Fibroblast of pulmonary artery (primary cell): ENCODE data around the gene FZD1.

Experiments
- DNase-seq: peaks from one replicate; pipeline ENCODE4 v3.0.0-alpha.2; 2010; ENCODE audit warnings: low read depth
- H3K4me3 ChIP-seq: replicated peaks from 2 replicates; pipeline ENCODE4 v1.5.1; 2011; ENCODE audit warnings: low read depth, mild to moderate bottlenecking, control low read depth, low read length, moderate library complexity
- TF ChIP-seq, protein P1 (sequence below): IDR thresholded peaks from 2 replicates; pipeline ENCODE4 v1.5.1; 2011; ENCODE audit warnings: mild to moderate bottlenecking, control low read depth, low read length, inconsistent platforms; ENCODE audit errors: missing control alignments

The FZD1 gene

DNA sequence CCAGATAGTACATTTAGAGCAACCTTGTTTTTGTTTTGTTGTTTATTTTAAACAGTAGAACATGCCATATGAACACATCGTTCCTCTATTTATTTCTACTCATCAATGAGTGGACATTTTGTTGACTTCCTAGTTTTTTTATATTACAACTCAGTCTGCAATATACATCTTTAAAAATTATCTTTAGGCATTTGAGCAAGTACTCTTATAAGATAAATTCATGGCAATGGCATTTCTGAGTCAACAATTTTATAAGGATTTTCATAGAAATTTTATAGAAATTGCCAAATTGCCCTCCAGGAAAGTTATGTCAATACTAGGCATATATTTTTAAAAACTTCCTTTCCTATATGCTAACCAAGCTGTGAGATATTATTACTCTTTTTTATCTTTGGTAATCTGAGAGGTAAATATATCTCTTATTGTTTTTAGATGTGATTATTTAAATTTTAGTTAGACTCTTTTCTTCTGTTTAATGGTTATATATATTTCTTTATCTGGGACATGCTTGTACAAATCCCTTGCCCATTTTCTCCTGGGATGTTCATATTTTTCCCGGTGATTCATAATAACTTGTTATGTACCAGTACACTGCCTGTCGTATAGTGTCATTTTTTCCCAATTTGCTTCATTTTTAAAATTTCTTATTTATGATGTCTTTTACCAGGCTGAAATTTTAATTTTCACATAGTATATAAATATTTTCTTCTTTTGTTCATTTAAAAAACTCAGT, 50.5 kb downstream of the FZD1 start:
- H3K4me3 ChIP-seq, result no peak overlapping the region
- TF ChIP-seq, protein P1, sequence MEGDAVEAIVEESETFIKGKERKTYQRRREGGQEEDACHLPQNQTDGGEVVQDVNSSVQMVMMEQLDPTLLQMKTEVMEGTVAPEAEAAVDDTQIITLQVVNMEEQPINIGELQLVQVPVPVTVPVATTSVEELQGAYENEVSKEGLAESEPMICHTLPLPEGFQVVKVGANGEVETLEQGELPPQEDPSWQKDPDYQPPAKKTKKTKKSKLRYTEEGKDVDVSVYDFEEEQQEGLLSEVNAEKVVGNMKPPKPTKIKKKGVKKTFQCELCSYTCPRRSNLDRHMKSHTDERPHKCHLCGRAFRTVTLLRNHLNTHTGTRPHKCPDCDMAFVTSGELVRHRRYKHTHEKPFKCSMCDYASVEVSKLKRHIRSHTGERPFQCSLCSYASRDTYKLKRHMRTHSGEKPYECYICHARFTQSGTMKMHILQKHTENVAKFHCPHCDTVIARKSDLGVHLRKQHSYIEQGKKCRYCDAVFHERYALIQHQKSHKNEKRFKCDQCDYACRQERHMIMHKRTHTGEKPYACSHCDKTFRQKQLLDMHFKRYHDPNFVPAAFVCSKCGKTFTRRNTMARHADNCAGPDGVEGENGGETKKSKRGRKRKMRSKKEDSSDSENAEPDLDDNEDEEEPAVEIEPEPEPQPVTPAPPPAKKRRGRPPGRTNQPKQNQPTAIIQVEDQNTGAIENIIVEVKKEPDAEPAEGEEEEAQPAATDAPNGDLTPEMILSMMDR, result no peak
- DNase-seq, result no peak

DNA sequence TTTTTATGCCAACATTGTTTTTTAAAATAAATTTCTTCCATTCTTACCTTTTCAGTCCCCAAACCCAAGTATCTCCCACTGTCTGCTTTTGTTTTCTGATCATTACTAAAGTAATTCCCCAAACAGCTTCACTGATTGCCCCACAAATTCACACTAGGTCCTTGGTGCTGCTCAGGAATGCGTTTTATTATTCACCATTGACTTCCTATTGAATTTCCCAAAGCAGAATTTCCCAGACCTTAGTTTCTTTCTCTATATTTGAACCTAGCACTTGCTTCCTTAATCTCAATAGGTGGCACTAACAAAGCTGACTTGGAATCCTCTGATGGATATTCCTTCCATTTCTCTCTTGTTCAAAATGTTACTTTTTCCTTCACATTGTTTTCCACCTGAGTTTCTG, 52.2 kb downstream of the FZD1 start:
- TF ChIP-seq, protein P1, result no peak
- no peak overlapping the region for H3K4me3 ChIP-seq
- DNase-seq, result no peak

DNA sequence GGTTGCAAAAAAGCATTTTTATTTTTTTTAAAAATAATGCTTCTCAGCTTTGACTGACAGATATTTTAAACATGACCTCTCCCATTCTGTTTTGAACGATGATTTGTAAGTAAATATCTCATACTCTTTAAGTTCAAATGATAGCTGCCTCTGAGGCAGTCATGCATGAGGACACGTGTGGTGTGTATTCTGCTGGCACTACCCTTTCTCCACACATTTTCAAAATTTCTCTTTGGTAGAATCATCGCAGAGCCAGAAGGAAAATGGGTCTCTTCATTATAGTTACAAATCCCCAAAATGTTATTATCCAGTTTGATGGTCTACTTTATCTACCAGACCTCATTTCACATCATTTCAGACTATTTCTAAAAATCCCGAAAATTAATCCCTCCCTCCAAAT, 55.1 kb downstream of the FZD1 start:
- TF ChIP-seq, protein P1, result no peak

DNA sequence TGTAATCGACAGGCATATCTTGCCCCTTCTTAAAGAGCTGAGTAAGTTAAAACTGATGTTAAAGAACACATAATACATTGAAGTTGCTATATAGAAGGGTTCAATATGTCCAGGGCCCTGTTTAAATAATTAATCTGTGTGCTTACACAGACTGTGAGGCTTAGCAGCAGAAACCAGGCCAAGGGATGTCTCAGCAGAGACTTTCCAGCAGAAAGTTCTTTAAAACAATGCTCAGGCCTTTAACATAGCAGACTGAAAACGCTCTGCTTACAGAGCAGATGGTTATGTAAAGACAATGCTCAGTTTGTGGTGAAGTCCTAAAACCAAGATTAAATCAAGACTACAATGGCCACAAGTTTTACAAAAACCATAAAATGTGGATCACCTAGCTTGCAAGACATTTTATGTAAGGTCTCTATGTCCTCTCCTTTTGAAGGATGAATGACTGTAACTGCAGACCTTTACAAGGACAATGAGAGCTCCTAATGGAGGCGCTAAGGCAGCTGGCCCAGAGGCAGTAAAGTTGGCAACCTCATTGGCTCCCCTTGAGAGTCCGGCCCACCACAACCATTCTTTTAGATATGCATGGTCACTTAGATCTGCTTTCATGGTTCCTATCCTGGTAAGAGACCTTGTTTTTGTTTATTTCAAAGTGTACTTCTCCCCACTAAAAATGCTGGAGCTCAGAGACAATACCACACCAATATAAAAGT, 56.3 kb downstream of the FZD1 start:
- no peak for DNase-seq
- no peak overlapping the region for H3K4me3 ChIP-seq
- TF ChIP-seq, protein P1, result no peak

More for the DNA sequence above, 55.1 kb downstream of the FZD1 start:
- H3K4me3 ChIP-seq, result no peak overlapping the region
- DNase-seq, result no peak
